ENCODE measurements around the gene MAB21L3. TPM values are rescaled to one million over a fixed set of nuclear protein-coding genes. Genes with fewer than 3 reads are reported as not detected.

MAB21L3 gene
- total and polyA plus RNA-seq, 2 of the 13 experiments (the other 11 are each of a cell fraction or from before 2014, with no cell fraction given), result 0.55 to 4.1 TPM

DNA sequence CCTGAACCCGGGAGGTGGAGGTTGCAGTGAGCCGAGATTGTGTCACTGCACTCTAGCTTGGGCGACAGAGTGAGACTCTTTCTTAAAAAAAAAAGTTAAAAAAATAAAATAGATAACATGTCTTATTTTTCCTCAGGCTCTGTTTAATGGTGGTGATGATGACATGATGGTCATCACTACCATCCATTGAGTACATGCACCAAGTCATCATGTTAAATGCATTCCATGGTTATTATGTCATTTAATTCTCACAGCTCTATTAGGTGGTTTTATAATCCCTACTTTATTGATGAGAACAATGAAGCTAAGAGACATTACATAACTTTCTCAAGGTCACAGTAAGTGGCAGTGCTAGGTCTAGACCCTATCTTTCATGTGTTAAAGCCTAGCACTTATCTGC, 34.4 kb upstream of the MAB21L3 start (continued):
- TF ChIP-seq ZNF318 (CRISPR knock-in tag; IDR thresholded peaks at IDR 0.05), result no peak
- no peak for TF ChIP-seq ZNF546 (CRISPR knock-in tag; conservative IDR thresholded peaks at IDR 0.05)
- TF ChIP-seq SOX5 (CRISPR knock-in tag; IDR thresholded peaks at IDR 0.05; ENCODE audit: borderline replicate concordance), result no peak
- TF ChIP-seq TAF1 (CRISPR knock-in tag; IDR thresholded peaks at IDR 0.05), result no peak
- no peak for TF ChIP-seq ZFP36L1 (CRISPR knock-in tag; IDR thresholded peaks at IDR 0.05)

DNA sequence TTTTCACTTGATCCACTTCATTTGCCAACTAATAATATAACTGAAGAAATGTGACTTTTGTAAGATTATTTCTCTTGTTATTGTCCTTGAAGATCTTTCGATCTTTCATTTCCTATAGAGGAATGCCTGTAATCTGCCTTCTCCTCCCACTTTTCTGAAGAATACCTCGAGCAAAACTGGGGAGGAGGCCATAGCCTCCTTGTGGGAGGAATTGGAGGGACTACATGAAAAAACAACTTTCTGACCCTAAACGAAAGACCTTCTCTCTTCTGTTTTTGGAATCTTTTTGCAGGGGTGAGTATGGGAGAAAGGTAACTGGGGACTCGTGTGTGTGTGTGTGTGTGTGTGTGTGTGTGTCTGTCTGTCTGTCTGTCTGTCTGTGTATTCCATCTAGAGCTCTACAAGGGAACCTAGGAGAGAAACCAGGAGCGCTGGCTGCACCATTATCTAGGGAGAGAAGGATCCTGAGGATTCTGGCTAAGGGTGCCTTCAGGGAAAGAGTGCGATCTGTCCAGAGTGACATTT, 32.4 kb upstream of the MAB21L3 start:
- H3K4me3 ChIP-seq (replicated peaks in 1 of 3; ENCODE audit: insufficient read depth in 1 of 3, low read depth in 2 of 3, low read length in 3 of 3), result no peak overlapping the region
- ChIA-PET POLR2A (no interaction called here), CTCF (ENCODE audit: low intra/inter-chr PET ratio, low total read pairs) (no interaction called here)
- no peaks in the 10 kb centered on the region for H3K4me1 ChIP-seq (ENCODE audit: insufficient read depth, low read length)
- no peak for TF ChIP-seq RBM39 (IDR thresholded peaks at IDR 0.05; ENCODE audit: low read depth, low read length, poor library complexity, severe bottlenecking)
- TF ChIP-seq JUNB (CRISPR knock-in tag; IDR thresholded peaks at IDR 0.05; ENCODE audit: borderline replicate concordance), result no peak
- TF ChIP-seq GTF3A (CRISPR knock-in tag; conservative IDR thresholded peaks at IDR 0.05), result no peak
- in situ Hi-C loops (cut with HindIII; ENCODE audit: extremely low pct_ligation_motif_present, low pct_unique_long_range_greater_than_20kb) (no loop called here), intact Hi-C loops (cut with micrococcal nuclease; ENCODE audit: unreplicated experiment) (no loop called here)
- H3K79me2 ChIP-seq (ENCODE audit: insufficient read depth, low read length), result no peaks in the 10 kb centered on the region
- WGBS (ENCODE audit: low lambda C conversion rate), result 29% methylated on average over 6 of the region's 6 CpGs
- H3K4me2 ChIP-seq (ENCODE audit: low read depth, low read length), result no peak overlapping the region
- no peaks in the 10 kb centered on the region for H4K20me1 ChIP-seq (ENCODE audit: insufficient read depth, low read length)
- H3K9me3 ChIP-seq (ENCODE audit: low read length), result no peaks in the 10 kb centered on the region
- ATAC-seq (no peak), FAIRE-seq (no peak), DNase-seq (ENCODE audit: low spot score) (no peak)
- no peak overlapping the region for H3K9ac ChIP-seq (ENCODE audit: insufficient read depth, low read depth, low read length)
- H3K27ac ChIP-seq (ENCODE audit: extremely low read length, insufficient read depth, low read length), result no peak overlapping the region
- H2AFZ ChIP-seq (ENCODE audit: low read length), result no peak overlapping the region
- no peaks in the 10 kb centered on the region for H3K36me3 ChIP-seq (replicated peaks in 1 of 2; ENCODE audit: control insufficient read depth in 1 of 2, insufficient read depth in 2 of 2, low read length in 2 of 2)
- no peaks in the 10 kb centered on the region for H3K27me3 ChIP-seq (ENCODE audit: control insufficient read depth in 1 of 2, insufficient read depth in 2 of 2, low read length in 2 of 2)
- BruUV-seq (replicated peaks), result no TSS peak
